ENCODE measurements around the gene NAA60. TPM values are rescaled to one million over a fixed set of nuclear protein-coding genes. Genes with fewer than 3 reads are reported as not detected.
A peak's percentile ranks its signal among the peaks of the same experiment; 100 is the strongest.

Gene NAA60
- total and polyA plus RNA-seq, 2 of the 13 experiments (the other 11 are each of a cell fraction or from before 2014, with no cell fraction given), result 14.7 to 32.0 TPM

- no peak for TF ChIP-seq ZNF878 (CRISPR knock-in tag; IDR thresholded peaks at IDR 0.05)
- TF ChIP-seq ZNF333 (CRISPR knock-in tag; IDR thresholded peaks at IDR 0.05; ENCODE audit: borderline replicate concordance), result no peak
- no peak for TF ChIP-seq ZNF672 (CRISPR knock-in tag; IDR thresholded peaks at IDR 0.05)
- TF ChIP-seq RXRA (CRISPR knock-in tag; IDR thresholded peaks at IDR 0.05), result no peak
- TF ChIP-seq BRD4 (CRISPR knock-in tag; IDR thresholded peaks at IDR 0.05), result no peak
- TF ChIP-seq ELF4 (CRISPR knock-in tag; IDR thresholded peaks at IDR 0.05; ENCODE audit: borderline replicate concordance), result no peak
- TF ChIP-seq MZF1 (CRISPR knock-in tag; IDR thresholded peaks at IDR 0.05; ENCODE audit: borderline replicate concordance), result no peak
- no peak for TF ChIP-seq HNF1A (IDR thresholded peaks at IDR 0.05; ENCODE audit: low read depth)
- no peak for TF ChIP-seq HNF1A (CRISPR knock-in tag; IDR thresholded peaks at IDR 0.05; ENCODE audit: borderline replicate concordance)
- no peak for TF ChIP-seq CEBPZ (IDR thresholded peaks at IDR 0.05; ENCODE audit: low read length)
- TF ChIP-seq CENPX (CRISPR knock-in tag; IDR thresholded peaks at IDR 0.05), result no peak
- no peak for TF ChIP-seq ZNF33B (CRISPR knock-in tag; IDR thresholded peaks at IDR 0.05)
- no peak for TF ChIP-seq RFXAP (CRISPR knock-in tag; IDR thresholded peaks at IDR 0.05; ENCODE audit: borderline replicate concordance)
- no peak for TF ChIP-seq ETV6 (CRISPR knock-in tag; conservative IDR thresholded peaks at IDR 0.05)
- TF ChIP-seq ZNF354B (CRISPR knock-in tag; IDR thresholded peaks at IDR 0.05), result no peak
- peak; percentile 21; the same call in 1 of the 2 replicates for TF ChIP-seq CREM (IDR thresholded peaks at IDR 0.05)
- TF ChIP-seq CREM (CRISPR knock-in tag; IDR thresholded peaks at IDR 0.05), result no peak
- no peak for TF ChIP-seq TFAP4 (IDR thresholded peaks at IDR 0.05; ENCODE audit: borderline replicate concordance, low read depth)
- no peak for TF ChIP-seq SNAPC5 (CRISPR knock-in tag; IDR thresholded peaks at IDR 0.05; ENCODE audit: borderline replicate concordance)
Observed at GRCh38 chr16:3443108-3444031, at the start of gene NAA60, which contains the start of gene ZNF597 (continued).
